Non-pigmented ciliary epithelial cell (primary cell): ENCODE measurements around the gene KIF24.
"Not testable (repeated sequence)": the region's sequence is repeated elsewhere in the genome, so short reads cannot be mapped to it uniquely, and the experiment has no call there.

ENCODE experiments used
- DNase-seq: peaks from one replicate; pipeline ENCODE4 v3.0.0-alpha.2; 2010; ENCODE audit warnings: low read depth

The KIF24 gene

GRCh38 chr9:34328987-34329832, at the start of gene KIF24, which contains the start of gene NUDT2:
Gene KIF24 (minus strand): TSS chr9:34329268. CDS start chr9:34311346, 17,922 bp downstream.
Gene NUDT2 (plus strand): TSS chr9:34329569. CDS start chr9:34339040, 9,471 bp downstream.
- DNase-seq: peak; percentile 100

- DNase-seq: no peak
Observed at GRCh38 chr9:34378376-34379060, 49.5 kb upstream of the KIF24 start.

- no peak for DNase-seq
Observed at GRCh38 chr9:34377404-34377746, 48.3 kb upstream of the KIF24 start.

GRCh38 chr9:34376596-34377403, 47.7 kb upstream of the KIF24 start, which contains the start of gene MYORG:
Gene MYORG (minus strand): TSS chr9:34376898. CDS start chr9:34372943, 3,955 bp downstream.
- DNase-seq: peak; percentile 24

- no peak for DNase-seq
Observed at GRCh38 chr9:34375901-34376595, 47.0 kb upstream of the KIF24 start.

- no peak for DNase-seq
Observed at GRCh38 chr9:34374905-34375552, 46.0 kb upstream of the KIF24 start.

GRCh38 chr9:34374339-34374738, 45.3 kb upstream of the KIF24 start:
- no peak for DNase-seq

GRCh38 chr9:34373749-34374148, 44.7 kb upstream of the KIF24 start:
- DNase-seq: no peak

- no peak for DNase-seq
Observed at GRCh38 chr9:34372467-34373011, 43.5 kb upstream of the KIF24 start.

GRCh38 chr9:34371886-34372466, 42.9 kb upstream of the KIF24 start:
- DNase-seq: no peak

- no peak for DNase-seq
Observed at GRCh38 chr9:34370970-34371880, 42.2 kb upstream of the KIF24 start.

- DNase-seq: no peak
Observed at GRCh38 chr9:34370335-34370969, 41.4 kb upstream of the KIF24 start.

- no peak for DNase-seq
Observed at GRCh38 chr9:34369636-34370035, 40.6 kb upstream of the KIF24 start.

- not testable (repeated sequence) for DNase-seq
Observed at GRCh38 chr9:34368796-34369195, 39.7 kb upstream of the KIF24 start.

- not testable (repeated sequence) for DNase-seq
Observed at GRCh38 chr9:34367751-34368410, 38.8 kb upstream of the KIF24 start.

- DNase-seq: no peak
Observed at GRCh38 chr9:34366365-34366764, 37.3 kb upstream of the KIF24 start.

GRCh38 chr9:34365282-34365681, 36.2 kb upstream of the KIF24 start:
- DNase-seq: no peak

- no peak for DNase-seq
Observed at GRCh38 chr9:34363619-34364351, 34.7 kb upstream of the KIF24 start.
